ENCODE measurements around the gene SEPTIN11.
"Not testable (repeated sequence)": the region's sequence is repeated elsewhere in the genome, so short reads cannot be mapped to it uniquely, and the experiment has no call there.

SEPTIN11 gene

GRCh38 chr4:76952656-76953582 is 3.4 kb downstream of the SEPTIN11 start:
- DNase-seq: no peak

- DNase-seq: no peak
Measured at GRCh38 chr4:76953956-76954355, 4.4 kb downstream of the SEPTIN11 start.

GRCh38 chr4:76954489-76954888 is 4.9 kb downstream of the SEPTIN11 start:
- DNase-seq: no peak

DNA sequence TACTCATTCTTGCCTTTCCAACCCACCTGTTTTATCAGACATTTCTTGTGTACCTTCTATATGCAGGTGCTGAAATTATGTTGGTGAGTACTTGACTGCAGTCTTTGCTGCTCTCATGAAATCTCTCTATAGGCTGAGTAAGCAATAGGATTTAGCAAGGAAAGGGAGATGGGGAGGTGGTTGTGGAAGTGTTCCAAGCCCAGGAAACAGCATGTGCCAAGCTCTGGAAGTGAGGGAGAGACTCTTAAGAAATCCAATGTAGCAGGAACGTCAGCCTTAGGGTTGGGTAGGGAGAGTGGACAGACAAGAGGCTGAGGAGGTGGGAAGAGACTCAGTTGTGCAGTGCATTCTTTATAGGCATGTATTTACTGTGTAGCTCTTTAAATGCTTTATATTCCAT is 5.6 kb downstream of the SEPTIN11 start:
- DNase-seq: no peak

DNA sequence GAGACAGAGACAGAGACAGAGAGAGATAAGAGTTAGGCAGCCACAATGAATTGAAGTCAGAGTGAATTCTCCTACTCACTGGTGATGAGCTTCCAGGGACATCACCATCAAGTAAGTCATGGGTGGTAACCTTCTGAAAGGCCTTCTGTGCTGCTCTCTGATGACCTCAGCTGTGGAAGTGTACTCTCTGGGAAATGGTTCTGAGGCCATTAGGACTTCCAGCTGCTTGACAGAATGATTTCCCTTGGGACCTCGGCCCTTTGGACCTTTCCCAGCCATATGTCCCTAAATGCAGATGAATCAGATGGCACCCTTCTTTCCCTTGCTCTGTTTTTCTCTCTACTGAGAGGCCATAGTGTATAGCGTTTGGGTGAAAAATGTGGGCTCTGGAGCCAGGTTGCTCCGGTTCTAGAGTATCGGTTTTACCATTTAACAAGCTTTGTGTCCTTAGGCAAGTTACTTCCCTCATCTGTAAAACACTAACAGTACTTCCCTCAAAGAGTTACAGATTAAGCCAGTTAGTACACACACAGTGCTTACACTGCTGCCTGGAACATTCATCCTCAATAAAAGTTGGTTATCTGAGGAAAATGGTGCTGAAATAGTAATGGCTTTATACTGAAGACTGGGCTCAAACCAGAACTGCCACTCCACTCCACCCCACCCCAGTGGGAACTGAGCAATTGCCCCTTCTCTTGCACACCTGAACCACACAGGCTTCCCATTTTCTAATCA is 7.6 kb downstream of the SEPTIN11 start:
- DNase-seq: no peak

DNA sequence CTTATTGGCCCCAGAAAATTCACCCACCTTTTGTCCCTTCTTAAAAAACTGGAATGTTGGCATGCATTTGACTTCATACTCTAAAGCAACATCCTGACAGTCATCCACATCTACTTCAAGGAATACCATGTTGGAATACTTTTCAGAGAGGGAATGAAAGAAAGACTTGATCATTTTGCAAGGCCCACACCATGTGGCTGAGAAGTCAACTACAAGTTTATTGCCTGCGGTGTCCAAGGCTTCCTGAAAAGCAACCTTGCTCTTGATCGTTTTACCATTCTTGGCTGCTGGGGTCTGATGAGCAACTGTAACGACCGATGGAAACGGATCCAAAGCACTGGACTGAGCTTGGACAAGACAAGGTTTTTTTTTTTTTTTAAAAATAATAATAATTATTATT is 9.3 kb downstream of the SEPTIN11 start:
- DNase-seq: no peak

DNA sequence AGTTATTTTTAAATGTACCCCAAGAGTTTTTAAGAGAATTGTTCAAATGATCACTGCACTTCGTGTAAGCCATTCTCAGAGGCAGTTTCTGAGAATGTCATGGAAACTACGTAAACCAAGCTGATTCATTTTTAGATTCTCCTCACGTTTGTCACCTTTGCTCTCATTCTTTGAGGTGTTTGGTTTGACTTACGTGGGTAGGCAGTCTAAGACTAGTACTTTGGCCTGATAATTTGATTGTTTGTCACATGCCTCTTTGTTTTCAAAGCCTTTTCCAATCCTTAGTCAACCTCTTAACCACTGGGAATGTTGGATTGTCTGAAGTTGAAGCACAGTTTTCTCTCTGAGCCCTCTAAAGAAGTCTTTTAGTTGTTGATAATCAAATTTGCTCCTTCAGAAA is 10.5 kb downstream of the SEPTIN11 start:
- no peak for DNase-seq

DNA sequence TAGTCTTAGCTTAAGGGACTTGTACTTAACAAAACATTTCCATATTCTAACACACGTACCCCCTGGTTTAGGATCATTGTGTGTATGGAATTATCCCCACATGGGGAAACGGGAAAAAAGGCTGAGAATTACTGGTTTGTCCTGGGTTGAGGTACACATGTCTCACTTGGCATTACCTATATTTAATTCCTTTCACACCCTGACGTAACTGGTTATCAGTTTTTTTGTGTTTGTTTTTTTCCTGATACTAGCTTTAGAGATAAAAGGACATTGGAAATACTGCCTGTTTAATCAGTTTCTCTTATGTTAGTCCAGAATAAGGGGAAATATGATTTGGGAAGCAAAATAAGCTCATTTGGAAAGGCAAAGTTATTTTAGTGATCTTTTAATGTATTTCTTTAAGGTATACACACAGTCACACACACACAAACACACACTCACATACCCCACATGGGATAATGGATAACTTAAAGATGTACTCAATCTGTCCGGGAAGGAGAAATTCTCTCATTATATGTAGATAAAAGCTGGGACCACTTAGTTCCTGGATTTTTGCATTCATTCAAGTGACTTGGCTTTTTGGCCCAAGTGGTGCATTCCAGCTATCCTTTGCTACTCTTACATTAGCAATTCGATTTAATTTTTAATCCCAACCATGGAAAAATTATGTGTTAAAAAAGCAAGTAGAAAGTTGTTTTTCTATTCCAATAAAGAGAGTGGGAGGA is 13.0 kb downstream of the SEPTIN11 start:
- no peak for DNase-seq

DNA sequence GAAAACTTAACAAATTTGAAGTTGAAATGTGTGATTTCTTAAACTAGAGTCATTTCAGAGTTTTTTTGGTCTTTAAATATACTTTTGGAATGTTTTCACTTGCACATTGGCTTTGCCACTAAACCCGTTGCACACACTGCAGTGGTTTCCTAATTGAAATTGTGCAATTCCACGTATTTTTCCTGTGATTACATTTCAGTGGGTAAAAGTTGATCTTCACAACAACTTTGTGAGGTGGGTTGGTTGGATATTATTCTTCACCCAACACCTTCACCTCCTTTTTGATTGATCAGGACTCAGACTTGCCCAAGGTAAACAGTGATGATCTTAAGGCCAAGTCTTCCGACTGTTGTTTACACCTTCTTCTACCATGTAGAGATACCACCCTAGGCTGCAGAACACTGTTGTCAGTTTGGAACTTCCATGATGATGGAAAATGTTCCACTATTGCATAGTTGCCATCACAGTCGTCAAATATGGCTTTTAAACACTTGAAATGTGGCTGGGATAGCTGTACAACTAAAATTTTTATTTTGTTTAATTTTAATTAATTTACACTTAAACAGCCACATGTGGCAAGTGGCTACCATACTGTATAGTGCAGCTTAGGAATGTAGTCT is 13.7 kb downstream of the SEPTIN11 start:
- no peak for DNase-seq

DNA sequence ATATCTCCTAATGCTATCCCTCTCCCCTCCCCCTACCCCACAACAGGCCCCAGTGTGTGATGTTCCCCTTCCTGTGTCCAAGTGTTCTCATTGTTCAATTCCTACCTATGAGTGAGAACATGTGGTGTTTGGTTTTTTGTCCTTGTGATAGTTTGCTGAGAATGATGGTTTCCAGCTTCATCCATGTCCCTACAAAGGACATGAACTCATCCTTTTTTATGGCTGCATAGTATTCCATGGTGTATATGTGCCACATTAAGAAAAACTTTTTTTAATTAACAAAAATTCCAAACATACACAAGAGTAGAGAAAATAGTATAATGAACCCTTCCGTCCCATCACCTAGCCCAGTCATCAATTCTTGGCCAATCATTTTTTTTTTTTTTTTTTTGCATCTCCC is 14.4 kb downstream of the SEPTIN11 start:
- not testable (repeated sequence) for DNase-seq

DNA sequence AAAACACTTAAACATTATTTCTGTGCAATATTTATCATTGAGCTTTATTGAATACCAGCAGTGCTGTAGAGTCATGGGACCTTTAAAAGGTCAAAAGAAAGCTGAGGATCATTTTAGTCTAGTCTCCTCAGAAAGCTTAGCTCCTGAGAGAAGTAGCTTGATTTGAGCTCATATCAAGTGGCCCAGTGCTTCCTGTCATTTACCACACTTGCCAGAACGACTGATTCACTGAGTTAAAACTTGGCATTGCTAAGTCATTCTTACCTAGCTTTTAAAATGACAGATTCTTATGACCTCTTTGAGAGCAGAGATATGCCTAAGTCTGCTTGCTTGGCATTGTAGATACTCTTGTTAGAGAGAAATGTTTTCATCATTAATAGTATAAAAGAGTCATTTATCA is 15.2 kb downstream of the SEPTIN11 start:
- no peak for DNase-seq

GRCh38 chr4:76965866-76966579 is 16.5 kb downstream of the SEPTIN11 start:
- DNase-seq: no peak

DNA sequence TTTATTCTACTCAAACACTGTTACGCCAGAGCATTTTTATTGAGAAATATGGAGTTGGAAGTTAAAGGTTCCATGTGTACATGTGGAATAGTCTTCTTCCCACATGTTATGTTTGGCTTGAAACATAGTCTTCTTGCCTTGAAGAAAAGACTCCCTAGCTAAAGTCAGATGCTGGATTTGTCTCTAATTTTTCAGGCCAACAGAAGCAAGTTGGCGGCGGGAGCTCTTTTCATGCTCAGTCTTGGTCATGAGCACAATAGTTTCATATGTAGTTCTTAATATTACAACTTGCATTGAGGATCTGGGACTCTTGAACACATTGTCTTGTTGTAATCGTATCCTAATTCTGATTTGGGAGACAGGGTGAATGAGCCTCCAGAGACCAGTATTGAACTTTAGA is 19.4 kb downstream of the SEPTIN11 start:
- no peak for DNase-seq

DNA sequence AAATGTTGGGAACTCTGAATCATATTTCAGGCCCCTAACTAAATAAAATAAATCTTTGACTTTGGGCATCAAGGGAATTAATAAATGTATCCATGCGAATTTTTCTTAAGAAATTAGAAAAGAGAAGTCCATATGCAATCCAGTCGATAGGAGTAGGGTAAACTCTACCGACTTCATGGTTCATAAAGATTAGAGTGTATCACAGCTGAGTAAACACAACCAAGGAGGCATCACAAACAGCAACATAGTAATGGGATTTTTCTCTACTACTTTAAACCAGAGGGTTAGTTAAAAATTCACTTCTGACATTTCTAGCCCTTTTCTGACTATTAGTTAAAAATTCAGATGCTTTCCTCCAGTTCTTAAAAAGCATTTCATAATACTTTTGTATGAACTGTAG is 19.9 kb downstream of the SEPTIN11 start:
- DNase-seq: no peak

DNA sequence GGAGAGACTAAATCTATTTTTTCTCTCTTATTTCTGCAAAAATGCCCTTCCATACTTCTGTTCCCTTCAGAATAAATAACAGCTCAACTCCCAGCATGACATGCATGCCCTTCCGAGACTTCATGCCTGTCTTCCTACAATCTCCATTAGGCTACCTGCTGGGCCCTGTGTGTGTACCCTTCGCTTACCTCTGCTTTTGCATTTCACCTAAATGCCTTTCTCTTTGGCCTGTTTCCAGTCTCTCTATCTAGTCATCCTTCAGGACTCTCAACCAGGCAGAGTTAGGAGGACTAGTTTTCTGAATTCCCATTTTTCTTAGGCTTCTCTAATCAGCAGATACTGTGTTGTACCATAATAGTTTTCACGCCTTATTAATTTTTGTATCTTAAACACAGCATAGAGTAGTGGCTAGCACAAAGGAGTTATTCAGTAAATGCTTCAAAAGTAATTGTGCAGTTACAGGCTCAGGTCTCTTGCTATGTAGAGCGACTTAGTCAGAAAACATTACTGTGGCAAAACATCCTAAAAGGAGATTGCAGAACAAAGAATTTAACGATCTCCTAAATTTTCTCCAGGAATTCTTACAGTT is 20.5 kb downstream of the SEPTIN11 start:
- no peak for DNase-seq

- no peak for DNase-seq
Measured at GRCh38 chr4:76972306-76972705, 22.8 kb downstream of the SEPTIN11 start.

- DNase-seq: no peak
Measured at GRCh38 chr4:76974150-76974549, 24.6 kb downstream of the SEPTIN11 start.

DNA sequence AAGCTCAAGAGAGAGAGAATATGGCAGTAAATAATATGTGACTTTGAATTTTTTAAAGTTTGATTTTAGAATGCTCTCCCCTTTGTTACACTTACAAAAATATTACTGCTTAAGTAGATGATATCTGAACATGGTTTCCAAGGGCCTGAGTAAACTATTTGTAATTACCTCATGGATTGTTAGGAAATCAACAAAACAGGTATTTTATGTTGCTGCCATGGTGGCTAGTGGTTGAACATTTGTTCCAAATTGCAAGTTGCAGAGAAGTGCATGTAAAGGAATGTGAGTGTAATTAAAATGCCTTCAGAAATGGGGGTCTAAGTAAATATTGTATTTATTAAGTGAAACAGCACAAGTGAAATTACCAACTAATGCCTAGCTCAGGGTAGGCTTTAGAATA is 27.6 kb downstream of the SEPTIN11 start:
- no peak for DNase-seq

GRCh38 chr4:76977736-76978350 is 28.3 kb downstream of the SEPTIN11 start:
- DNase-seq: no peak

- no peak for DNase-seq
Measured at GRCh38 chr4:76979236-76979635, 29.7 kb downstream of the SEPTIN11 start.

DNA sequence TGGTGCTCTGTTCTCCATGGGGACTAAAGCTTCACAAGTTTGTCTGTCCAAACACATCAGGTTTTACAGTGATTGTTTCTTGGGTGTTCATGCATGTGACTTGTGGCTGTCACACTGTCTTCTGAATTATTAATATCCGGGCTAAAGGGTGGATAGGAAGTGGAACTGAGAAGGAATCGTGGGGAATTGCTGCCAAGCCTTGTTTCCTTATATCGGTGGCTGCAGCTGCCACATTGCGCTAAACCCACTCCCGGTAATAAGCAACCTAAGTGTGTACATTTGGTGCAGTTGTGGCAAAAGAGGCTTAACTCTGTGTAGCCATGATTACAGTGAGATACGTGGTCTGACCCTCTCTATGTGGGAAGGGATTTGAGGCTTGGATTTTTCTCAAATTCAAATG is 30.7 kb downstream of the SEPTIN11 start:
- no peak for DNase-seq

GRCh38 chr4:76981644-76982043 is 32.1 kb downstream of the SEPTIN11 start:
- no peak for DNase-seq

Measured in NCI-H774 (cell line).